ENCODE results near the gene ANKLE2.

ANKLE2 gene

DNA sequence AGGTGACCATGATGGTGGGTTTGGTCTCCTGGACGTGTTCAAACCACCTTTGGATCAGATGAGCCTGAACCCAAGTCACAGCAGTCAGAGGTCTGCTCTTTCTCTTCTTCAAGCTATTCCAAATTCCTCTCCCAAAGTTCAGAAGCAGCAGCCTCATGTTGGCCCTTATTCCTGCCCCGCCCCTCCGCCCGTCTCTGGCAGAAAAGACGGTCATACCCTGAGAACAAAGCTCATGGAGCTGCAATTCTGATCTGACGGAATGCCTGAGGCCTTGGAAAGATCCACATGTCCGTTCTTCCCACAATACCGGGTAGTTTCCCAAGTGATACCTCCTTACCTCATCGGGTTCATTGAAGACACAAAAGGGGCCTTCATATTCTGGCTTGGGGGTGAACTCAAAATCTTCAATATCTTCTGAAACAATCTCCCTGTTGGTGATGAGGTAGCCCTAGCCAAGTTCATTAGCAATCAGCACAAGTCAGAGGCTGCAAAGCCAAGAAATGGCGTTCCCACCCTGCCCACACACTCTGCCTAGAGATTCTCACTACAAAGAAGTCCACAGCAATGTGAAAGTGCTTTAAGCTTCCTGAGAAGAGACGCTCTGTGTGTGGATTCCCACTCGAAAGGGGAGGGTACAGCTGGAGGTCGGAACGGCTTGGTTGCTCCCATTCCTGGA, 85.7 kb downstream of the ANKLE2 start:
- Histone ChIP-seq H3K79me2 (ENCODE audit: low read length) (peaks cover 25% of the 10 kb centered on the region), H3K27me3 (ENCODE audit: low read depth, low read length) (no peaks in the 10 kb centered on the region), H3K4me2 (ENCODE audit: low read length) (no peak overlapping the region), H4K20me1 (ENCODE audit: insufficient read depth, low read length) (peaks cover 20% of the 10 kb centered on the region), H3K9me3 (ENCODE audit: insufficient read depth, low read length) (no peaks in the 10 kb centered on the region), H3K9ac (ENCODE audit: low read length) (no peak overlapping the region), H3K4me1 (ENCODE audit: low read length) (no peaks in the 10 kb centered on the region), H3K4me3 (ENCODE audit: low read length) (no peak overlapping the region), H3K36me3 (replicated peaks; ENCODE audit: low read depth, low read length) (peaks cover 77% of the 10 kb centered on the region), H3K27ac (ENCODE audit: low read length) (no peak overlapping the region), H2AFZ (ENCODE audit: low read depth, low read length) (no peak overlapping the region)
- no peak for TF ChIP-seq EZH2phosphoT487 (IDR thresholded peaks at IDR 0.05; ENCODE audit: low read depth)
- TF ChIP-seq, protein P1, sequence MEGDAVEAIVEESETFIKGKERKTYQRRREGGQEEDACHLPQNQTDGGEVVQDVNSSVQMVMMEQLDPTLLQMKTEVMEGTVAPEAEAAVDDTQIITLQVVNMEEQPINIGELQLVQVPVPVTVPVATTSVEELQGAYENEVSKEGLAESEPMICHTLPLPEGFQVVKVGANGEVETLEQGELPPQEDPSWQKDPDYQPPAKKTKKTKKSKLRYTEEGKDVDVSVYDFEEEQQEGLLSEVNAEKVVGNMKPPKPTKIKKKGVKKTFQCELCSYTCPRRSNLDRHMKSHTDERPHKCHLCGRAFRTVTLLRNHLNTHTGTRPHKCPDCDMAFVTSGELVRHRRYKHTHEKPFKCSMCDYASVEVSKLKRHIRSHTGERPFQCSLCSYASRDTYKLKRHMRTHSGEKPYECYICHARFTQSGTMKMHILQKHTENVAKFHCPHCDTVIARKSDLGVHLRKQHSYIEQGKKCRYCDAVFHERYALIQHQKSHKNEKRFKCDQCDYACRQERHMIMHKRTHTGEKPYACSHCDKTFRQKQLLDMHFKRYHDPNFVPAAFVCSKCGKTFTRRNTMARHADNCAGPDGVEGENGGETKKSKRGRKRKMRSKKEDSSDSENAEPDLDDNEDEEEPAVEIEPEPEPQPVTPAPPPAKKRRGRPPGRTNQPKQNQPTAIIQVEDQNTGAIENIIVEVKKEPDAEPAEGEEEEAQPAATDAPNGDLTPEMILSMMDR (IDR thresholded peaks at IDR 0.05; ENCODE audit: low read depth, low read length), result no peak

Measured in OCI-LY3 (cell line).